ENCODE measurements around the gene CRTC1.
A peak's percentile ranks its signal among the peaks of the same experiment; 100 is the strongest.

The CRTC1 gene

DNA sequence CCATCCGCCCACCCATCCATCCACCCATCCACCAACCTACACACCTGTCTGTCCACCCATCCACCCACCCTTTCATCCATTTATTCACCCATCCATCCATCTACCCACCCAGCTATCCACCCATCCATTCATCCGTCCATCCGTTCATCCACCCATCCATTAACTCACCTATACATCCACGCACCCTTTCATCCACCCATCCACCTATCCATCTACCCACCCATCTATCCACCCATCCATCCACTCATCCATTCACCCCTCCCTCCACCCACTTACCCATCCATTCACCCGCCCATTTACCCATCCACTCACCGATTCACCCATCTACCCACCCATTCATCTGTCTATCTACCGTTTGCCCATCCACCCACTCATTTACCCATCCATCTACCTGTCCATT lies 29.0 kb upstream of the CRTC1 start:
- DNase-seq: no peak

GRCh38 chr19:18655173-18655844 lies 28.2 kb upstream of the CRTC1 start:
- DNase-seq: no peak

DNA sequence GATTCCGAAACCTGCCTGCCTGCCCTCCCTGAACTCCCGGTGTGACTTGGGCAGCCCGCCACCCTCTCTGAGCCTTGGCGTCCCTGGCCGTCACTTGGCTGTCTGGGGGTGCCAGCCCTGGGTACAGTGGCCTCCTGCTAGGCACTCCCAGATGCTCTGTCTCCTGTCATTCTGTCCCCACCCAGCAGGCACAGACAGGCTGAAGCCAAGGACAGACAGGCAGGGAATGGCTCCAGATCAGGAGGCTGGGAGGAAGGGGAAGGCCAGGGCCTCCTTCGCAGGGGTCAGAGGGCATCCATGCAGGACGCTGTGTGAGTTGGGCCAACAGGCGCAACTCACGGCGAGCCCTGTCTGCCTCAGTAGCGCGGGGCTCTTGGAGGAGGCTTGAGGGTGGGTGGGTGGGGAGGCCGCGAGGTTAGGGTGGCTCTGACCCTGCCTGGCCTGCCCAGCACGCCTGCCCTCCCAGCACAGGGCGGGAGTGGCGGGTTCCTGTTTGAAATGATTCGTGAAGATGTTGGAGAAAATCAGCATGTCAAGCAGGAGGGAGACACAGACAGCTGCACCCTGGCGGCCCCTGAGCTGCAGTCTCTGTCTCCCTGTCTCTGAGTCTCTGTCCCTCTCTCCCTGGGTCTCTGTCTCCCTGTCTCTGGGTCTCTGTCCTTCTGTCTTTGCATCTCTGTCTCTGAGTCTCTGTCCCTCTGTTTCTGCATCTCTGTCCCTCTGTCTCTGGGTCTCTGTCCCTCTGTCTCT lies 27.0 kb upstream of the CRTC1 start:
- no peak for DNase-seq

- peak; percentile 15 for DNase-seq
These were observed 25.7 kb upstream of the CRTC1 start for GRCh38 chr19:18657590-18658365.

DNA sequence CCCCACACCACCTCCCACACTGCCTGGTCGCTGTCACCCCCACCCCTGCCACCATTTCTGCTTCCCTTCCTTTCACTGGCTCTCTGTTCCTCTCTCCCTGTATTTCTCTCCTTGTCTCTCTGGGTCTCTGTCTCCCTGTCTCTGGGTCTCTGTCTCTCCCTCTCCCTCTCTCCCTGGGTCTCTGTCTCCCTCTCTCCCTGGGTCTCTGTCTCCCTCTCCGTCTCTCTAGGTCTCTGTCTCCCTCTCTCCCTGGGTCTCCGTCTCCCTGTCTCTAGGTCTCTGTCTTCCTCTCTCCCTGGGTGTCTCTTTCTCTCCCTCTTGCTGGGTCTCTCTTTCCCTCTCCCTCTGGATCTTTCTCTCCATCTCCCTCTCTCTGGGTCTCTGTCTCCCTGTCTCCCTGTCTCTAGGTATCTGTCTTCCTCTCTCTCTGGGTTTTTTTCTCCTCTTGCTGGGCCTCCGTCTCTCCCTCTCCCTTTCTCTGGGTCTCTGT lies 25.1 kb upstream of the CRTC1 start:
- no peak for DNase-seq

DNA sequence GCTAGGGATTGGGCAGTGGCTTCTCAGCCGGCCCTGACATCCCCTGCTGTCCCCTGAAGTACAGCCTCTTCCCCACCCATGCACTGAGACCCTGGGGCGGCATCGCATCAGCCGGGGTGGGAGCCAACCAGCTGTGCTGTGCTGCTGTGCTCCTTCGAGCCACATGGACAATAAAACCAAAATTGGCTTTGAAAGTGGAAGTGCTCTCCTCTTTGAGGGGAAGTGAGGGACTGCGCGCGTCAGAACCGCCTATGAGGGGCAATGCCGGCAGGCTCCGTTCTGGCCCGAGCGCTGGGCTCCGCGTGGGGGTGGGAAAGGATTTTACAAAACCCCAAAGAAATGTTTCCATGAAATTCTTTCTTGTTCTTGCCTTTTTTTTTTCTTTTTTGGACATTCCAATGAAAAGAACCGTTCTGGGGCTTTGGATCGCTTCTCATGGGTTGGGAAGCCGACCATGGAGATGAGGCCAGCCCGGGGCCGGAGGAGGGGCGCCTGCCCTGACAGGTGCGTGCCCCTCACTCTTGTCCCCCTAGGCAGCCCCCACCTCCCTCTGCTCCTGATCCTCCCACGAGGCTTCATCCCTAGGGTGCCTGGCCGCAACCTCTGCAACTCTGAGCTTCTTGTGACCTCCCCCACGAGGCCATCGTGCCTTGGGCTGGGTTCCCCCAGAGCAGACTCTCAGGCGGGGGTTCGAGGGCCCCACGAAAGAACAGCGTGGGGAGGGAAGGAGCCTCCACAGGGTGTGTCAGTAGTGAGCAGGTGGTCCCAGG lies 24.0 kb upstream of the CRTC1 start:
- DNase-seq: no peak

DNA sequence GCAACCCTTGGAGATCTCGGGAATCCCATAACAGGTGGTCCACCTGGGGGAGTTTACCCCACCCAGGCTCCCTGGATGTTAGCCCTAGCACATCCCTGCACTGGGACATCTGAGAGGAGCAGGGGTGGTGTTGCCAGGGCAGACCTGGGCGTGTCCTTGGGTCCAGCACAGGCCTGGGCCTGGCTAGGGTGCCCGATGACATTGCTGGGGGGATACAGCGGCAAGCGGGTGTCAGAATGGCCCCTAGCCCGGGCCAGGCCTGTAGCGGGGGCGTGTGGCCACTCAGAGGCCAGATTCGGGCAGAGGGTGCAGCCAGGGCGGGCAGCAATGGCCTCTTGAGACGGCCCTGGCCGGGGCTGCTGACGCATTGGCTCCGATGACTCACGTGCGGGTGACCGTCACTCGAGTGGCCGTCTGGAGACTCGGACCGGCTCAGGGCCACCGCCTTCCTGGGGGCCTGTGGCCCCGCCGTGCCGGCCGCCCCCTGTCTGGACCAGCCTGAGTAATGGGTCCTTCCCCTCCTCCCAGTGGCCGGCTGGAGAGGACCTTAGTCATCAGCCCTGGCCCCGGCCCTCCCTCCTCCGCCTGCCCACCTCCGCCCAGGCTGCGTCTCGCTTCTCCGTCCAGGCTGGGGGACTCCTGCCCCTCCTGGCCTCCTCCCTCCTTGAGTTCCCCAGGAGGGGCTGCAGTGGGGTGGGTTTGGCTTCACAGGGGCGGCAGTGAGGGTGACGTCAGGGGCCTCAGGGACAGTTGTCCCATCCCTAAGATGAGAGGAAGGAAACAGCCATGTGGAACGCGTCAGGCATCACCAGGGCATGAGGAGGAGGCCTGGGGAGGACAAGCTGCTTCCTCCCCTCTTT lies 23.2 kb upstream of the CRTC1 start:
- no peak for DNase-seq

DNA sequence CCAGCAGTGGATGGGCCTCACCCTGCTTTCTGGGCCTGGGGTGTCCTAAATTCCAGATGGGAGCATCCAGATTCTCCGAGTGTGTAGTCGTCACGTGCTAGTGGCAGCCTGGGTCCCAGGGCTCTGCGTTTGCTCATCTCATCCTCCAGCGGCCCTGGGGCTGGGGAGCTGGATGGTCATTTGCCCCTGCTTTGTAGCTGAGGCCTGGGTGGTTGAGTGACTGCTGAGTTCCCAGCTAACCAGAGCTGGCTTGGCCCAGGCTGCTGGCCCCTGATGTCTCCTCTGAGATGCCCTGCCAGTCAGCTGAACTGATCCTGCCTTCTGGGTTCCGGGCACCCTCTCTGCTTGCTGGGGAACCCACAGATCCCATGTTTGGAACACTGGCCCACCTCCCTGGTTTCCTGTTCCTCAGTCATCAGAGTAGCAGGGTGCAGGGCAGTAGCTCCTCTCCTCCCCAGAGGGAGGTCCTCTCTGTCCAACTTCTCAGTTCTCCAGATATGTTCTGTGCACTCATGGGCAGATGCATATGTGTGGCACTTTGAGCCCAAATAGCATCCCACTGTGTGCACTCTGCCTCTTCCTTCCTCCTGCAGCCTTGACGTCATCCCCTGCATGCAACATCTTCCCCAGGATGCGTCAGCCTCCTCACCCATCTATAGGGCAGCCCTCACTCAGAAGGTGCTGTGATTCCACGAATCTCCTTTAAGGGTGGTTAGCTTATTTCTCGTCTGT lies 22.4 kb upstream of the CRTC1 start:
- no peak for DNase-seq

DNA sequence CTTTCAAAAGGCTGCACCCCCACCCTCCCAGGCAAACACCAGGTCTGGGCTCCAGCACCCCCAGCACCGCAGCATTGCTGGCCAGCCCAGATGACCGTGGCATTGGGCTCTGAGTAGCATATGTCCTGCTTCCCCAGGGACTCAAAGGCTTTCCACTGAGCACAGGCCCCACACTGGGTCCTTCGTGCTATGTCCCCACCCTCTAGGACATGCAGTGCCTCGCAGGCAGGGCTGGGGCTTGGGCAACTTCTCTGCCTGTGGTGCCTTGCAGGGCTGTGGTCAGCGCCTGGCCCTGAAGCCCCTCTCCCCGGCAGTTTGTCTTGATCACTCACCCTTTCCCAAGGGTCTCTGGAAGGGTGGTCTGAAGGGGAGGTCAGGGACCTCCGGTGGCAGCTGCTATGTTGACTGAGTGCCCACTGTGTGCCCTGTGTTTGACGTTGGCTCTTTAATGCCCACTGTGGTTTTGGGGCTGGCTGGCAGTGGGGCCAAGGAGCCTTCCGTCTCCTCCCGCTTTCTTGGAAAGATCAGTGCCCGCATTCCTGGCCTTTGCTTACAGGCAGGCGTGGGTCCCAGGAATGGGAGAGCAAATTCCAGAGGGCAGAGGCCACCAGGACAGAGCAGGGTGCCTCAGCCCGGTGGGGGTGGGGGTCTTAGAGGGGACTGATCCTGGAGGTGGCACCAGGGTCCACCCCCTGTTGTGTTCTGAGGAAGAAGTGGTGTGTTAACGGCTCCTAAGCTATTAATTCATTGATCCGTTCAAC lies 20.3 kb upstream of the CRTC1 start:
- no peak for DNase-seq

- no peak for DNase-seq
These were observed 19.4 kb upstream of the CRTC1 start for GRCh38 chr19:18663940-18664530.

GRCh38 chr19:18665771-18666202 lies 17.7 kb upstream of the CRTC1 start:
- no peak for DNase-seq

GRCh38 chr19:18666317-18666716 lies 17.2 kb upstream of the CRTC1 start:
- DNase-seq: no peak

- no peak for DNase-seq
These were observed 16.7 kb upstream of the CRTC1 start for GRCh38 chr19:18666784-18667183.

DNA sequence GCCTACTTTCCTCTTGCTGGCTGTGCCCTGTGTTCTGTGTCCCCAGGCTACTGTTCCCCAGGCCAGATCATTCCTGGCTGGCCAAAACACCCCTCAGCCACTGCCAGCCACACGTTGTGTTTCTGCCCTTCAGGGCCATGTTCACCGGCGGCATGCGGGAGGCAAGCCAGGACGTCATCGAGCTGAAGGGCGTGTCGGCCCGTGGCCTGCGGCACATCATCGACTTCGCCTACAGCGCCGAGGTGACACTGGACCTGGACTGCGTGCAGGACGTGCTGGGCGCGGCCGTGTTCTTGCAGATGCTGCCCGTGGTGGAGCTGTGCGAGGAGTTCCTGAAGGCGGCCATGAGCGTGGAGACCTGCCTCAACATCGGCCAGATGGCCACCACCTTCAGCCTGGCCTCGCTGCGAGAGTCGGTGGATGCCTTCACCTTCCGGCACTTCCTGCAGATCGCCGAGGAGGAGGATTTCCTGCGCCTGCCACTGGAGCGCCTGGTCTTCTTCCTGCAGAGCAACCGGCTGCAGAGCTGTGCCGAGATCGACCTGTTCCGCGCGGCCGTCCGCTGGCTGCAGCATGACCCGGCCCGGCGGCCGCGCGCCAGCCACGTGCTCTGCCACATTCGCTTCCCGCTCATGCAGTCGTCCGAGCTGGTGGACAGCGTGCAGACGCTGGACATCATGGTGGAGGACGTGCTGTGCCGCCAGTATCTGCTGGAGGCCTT lies 15.8 kb upstream of the CRTC1 start:
- no peak for DNase-seq

- no peak for DNase-seq
These were observed 15.2 kb upstream of the CRTC1 start for GRCh38 chr19:18668252-18668631.

GRCh38 chr19:18668744-18669523 lies 14.5 kb upstream of the CRTC1 start:
- no peak for DNase-seq

DNA sequence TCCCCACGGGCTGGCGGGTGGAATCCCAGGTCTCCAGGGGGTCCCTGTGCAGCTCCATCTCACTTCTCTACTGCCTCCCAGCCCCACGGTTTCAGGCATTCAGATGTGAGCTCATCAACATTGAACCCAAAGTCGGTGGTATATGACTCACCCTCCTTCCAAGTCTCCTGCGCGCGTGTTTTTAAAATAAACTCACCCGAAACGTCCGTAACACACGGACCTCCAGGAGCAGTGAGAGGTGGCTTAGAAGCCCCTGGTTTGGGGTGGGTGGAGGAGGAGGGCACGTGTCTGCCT lies 14.0 kb upstream of the CRTC1 start:
- no peak for DNase-seq

- no peak for DNase-seq
These were observed 13.6 kb upstream of the CRTC1 start for GRCh38 chr19:18669883-18670282.

DNA sequence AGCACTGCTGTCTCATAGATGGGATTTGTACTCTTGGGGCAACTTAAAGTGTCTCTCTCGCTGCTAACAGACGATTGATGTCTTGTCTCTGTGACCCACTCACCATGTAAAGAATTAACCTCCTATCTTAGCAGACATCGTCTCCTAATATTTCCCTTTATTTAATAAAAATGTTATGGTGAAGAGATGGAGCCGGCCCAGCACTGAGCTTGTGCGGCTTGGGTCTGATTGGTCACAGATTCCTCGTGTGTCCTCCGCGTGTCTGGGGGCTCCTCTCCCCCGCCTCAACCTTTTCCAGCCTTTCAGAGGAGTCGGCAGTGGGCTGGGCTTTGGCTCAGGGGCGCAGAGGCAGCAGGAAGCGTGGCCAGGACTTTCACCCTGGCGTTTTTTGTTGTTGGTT lies 13.2 kb upstream of the CRTC1 start:
- no peak for DNase-seq
